ENCODE data around the gene EGFL7. TPM values are rescaled to one million over a fixed set of nuclear protein-coding genes. Genes with fewer than 3 reads are reported as not detected.
A peak's percentile ranks its signal among the peaks of the same experiment; 100 is the strongest.

EGFL7 gene
- total RNA-seq, 1 experiment from 2014 or later: 38.0 TPM

GRCh38 chr9:136644593-136645351, 17.9 kb upstream of the EGFL7 start:
- no peak overlapping the region for H3K4me3 Mint-ChIP-seq
- peaks cover 3 to 10% of the 10 kb centered on the region in 2 experiments; a peak in 3 of 4 replicates for H3K4me1 Mint-ChIP-seq
- Histone ChIP-seq H4K20me1 (ENCODE audit: control insufficient read depth, insufficient read depth, insufficient read length) (no peaks in the 10 kb centered on the region), H3K56ac (ENCODE audit: insufficient read length, low read depth, low read length) (no peak overlapping the region), H4K5ac (ENCODE audit: insufficient read length, low read depth, low read length) (no peak overlapping the region), H2AK5ac (ENCODE audit: insufficient read length, low read length) (no peak overlapping the region), H2AFZ (ENCODE audit: low read length) (no peak overlapping the region), H3K23ac (ENCODE audit: insufficient read length, low read depth, low read length) (no peak overlapping the region), H3K9me3 (ENCODE audit: control insufficient read depth, low read depth, low read length) (no peaks in the 10 kb centered on the region), H3T11ph (ENCODE audit: low read length) (no peak overlapping the region), H3K4me2 (ENCODE audit: insufficient read depth, insufficient read length, low read length) (no peak overlapping the region), H2BK5ac (ENCODE audit: insufficient read length, low read length) (no peak overlapping the region), H3K14ac (ENCODE audit: insufficient read depth, low read length) (no peak overlapping the region), H3K4ac (ENCODE audit: low read depth, low read length) (no peak overlapping the region), H3K9ac (ENCODE audit: extremely low read depth, insufficient read length, low read length) (no peak overlapping the region), H2BK120ac (ENCODE audit: low read depth, low read length, poor library complexity, severe bottlenecking) (no peak overlapping the region), H3K23me2 (ENCODE audit: insufficient read length, low read depth, low read length, poor library complexity, severe bottlenecking) (no peaks in the 10 kb centered on the region), H2BK12ac (ENCODE audit: insufficient read length, low read depth, low read length) (no peak overlapping the region), H3K79me1 (ENCODE audit: insufficient read depth, low read depth, low read length, poor library complexity, severe bottlenecking) (no peaks in the 10 kb centered on the region), H2BK20ac (ENCODE audit: low read depth, low read length, poor library complexity, severe bottlenecking) (no peak overlapping the region), H3K18ac (ENCODE audit: insufficient read length, low read depth, low read length) (no peak overlapping the region), H3K27ac (ENCODE audit: insufficient read length, low read depth, low read length) (no peak overlapping the region), H3K27me3 (ENCODE audit: insufficient read depth, low read length) (no peaks in the 10 kb centered on the region), H3K79me2 (ENCODE audit: insufficient read depth, low read length) (no peaks in the 10 kb centered on the region), H3K4me1 (ENCODE audit: insufficient read depth, low read length) (no peaks in the 10 kb centered on the region), H4K8ac (replicated peaks; ENCODE audit: insufficient read length, low read depth, low read length) (no peak overlapping the region), H4K91ac (ENCODE audit: insufficient read length, low read depth, low read length) (no peak overlapping the region), H2BK15ac (ENCODE audit: low read depth, low read length) (no peak overlapping the region)
- no peak overlapping the region for H3K27ac Mint-ChIP-seq
- H3K36me3 Mint-ChIP-seq (ENCODE audit: insufficient read depth in 1 of 3, low read depth in 3 of 3): no peaks in the 10 kb centered on the region
- no CpG with 5 or more reads among the region's 30 CpGs for WGBS (ENCODE audit: extremely low coverage, insufficient read length, low lambda C conversion rate)
- peaks cover 21% of the 10 kb centered on the region for H3K27me3 Mint-ChIP-seq (ENCODE audit: low read depth)
- TF ChIP-seq CTCF (conservative IDR thresholded peaks at IDR 0.05): peak; percentile 98
- no peaks in the 10 kb centered on the region; a peak in 1 of 5 replicates for H3K9me3 Mint-ChIP-seq
- peak; percentile 77 for DNase-seq

All from H9 (cell line).